Colon (tissue), 2 donors: ENCODE results near the gene MCU.
"Not testable (repeated sequence)": the region's sequence is repeated elsewhere in the genome, so short reads cannot be mapped to it uniquely, and the experiment has no call there.

Source experiments
- FAIRE-seq: peaks from 2 replicates; lab custom pipeline; 2012; peaks lifted over from hg19 to GRCh38; lab: Jason Lieb, UNC
- donor health status: control.
- donor health status: control.

The MCU gene

DNA sequence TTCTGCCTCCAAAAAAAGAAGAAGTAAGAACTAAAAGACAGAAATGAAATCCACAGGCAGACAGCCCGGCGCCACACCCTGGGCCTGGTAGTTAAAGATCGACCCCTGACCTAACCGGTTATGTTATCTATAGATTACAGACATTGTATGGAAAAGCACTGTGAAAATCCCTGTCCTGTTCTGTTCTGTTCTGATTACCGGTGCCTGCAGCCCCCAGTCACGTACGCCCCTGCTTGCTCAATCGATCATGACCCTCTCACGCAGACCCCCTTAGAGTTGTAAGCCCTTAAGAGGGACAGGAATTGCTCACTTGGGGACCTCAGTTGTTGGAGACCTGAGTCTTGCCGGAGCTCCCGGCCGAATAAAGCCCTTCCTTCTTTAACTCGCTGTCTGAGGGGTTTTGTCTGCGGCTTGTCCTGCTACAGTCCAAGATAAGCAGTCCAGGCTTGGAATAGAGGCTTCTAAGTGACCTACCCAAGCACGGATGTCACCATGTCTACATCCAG is 212.1 kb downstream of the MCU start:
- not testable (repeated sequence) for FAIRE-seq

DNA sequence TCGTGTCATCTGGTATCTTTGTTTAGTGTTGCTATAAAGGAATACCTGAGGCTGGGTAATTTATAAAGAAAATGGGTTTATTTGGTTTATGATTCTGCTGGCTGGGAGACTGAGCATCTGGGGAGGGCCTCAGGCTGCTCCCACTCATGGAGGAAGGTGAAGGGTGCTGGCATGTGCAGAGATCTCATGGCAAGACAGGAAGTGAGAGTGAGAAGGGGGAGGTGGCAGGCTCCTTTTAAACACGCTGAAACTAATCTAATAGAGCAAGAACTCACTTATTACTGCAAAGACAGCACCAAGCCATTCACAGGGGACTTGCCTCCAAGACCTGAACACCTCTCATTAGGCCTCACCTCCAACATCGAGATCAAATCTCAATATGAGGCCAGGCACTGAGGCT is 212.9 kb downstream of the MCU start:
- no peak for FAIRE-seq

DNA sequence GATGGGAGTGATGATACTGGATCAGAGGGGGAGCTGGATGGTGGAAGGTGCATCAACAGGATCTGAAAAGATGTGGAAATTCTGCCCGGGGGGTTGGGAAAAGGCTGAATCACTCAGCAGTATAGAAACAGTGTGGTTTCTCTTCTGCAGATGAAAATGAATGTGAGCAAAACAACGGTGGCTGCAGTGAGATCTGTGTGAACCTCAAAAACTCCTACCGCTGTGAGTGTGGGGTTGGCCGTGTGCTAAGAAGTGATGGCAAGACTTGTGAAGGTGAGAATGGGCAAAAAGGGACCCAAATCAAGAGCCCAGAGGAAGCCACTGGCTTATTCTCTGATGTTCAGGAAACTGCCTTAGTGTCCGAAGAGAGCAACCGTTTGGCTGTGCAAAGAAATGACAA is 214.5 kb downstream of the MCU start:
- FAIRE-seq = no peak

DNA sequence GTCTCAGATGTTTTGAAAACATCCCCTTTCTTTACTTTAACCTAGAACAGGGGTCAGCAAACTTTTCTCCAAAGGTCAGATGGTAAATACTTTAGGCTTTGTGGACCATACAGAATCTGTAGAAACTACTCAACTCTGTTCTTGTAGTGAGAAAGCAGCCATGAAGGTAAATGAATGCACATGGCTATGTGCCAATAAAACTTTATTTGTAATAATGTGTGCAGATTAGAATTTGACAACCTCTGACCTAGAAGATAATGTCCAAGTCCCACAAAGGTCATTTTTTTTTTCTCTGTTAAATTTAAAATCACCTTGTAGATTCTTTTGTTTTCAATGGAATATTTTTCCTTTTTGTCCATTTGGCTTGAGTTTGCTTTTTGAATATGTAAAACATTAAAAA is 218.8 kb downstream of the MCU start:
- no peak for FAIRE-seq

DNA sequence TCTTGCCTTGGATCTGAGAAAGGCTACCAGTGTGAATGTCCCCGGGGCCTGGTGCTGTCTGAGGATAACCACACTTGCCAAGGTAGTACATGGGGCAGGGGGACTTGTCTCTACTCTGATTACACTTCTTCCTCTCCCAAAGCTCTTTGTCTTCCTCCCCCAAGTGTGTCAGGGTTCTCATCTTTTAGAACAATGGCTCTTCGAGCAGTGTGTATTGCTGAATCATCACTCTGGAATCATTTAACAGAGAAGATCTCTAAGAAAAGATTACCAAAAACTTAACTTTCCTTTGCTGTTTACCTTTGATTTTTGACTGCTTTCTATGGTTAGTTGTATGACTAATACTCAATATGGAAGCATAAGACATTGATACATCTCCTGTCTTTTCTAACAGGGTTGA is 219.8 kb downstream of the MCU start:
- FAIRE-seq = no peak

DNA sequence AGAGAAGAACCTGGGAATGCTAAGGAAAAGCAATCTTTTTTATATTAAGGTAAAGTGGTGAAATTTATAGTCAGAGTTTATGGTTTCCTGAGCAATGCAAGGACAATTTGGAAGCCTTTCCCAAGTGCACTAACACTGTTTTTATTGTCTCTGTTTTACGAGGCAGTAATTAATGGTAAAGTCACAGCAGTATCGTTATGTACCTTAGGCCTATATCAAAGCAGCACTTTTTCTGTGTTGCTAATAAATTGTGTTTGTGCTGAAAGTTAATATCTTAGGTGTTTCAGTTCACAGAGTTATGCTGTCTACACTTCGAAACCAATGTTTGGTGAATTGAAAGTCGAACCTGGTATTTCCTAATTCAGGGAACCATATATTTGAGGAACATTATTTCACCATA is 220.8 kb downstream of the MCU start:
- no peak for FAIRE-seq

DNA sequence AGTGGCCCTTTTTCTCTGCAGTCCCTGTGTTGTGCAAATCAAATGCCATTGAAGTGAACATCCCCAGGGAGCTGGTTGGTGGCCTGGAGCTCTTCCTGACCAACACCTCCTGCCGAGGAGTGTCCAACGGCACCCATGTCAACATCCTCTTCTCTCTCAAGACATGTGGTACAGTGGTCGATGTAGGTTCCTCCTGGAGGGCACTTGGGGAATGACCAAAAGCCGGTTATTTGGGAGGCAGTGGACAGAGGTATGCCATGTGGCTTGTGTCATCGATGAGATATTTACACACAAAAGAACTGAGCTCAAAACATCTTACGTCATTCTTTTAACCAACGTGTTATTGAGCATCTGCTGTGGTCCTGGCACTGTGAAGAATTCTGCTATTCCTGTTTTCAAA is 221.3 kb downstream of the MCU start:
- no peak for FAIRE-seq

DNA sequence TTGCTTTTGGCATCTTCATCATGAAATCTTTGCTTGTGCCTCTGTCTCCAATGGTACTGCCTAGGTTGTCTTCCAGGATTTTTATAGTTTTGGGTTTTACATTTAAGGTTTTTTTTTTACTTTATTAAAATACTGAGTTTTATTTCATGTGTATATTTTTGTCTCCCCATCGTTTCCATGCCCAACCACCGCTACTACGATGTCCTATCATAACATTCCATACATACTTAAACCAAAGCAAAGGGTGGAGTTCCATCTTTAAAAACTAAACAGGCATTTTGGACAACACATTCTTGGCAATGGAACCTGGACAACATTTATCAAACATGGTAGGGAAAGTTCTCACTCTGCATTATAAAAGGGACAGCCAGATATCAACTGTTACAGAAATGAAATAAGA is 225.3 kb downstream of the MCU start:
- not testable (repeated sequence) for FAIRE-seq

DNA sequence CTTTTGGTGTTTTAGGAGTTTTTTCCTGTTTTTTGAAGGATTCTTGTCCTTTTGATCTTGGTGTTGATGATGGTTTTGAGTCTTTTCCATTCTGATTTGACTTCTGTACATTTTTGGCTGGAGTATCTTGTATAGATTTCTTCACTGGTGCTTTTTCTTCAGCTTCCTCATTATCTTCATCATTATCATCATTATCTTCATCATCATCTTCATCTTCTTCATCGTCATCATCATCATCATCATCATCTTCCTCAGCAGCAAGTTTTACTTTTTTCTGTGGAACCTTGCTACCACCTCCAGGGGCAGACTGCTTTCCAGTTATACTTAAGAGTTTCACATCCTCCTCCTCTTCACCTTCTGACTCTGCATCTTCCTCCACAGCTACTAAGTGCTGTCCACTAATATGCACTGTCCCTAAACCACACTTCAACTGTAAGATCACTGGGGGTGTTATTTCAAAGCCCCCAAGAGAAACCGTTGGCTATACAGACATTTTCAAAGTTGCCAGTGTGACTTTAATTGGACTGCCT is 225.9 kb downstream of the MCU start:
- FAIRE-seq = not testable (repeated sequence)

DNA sequence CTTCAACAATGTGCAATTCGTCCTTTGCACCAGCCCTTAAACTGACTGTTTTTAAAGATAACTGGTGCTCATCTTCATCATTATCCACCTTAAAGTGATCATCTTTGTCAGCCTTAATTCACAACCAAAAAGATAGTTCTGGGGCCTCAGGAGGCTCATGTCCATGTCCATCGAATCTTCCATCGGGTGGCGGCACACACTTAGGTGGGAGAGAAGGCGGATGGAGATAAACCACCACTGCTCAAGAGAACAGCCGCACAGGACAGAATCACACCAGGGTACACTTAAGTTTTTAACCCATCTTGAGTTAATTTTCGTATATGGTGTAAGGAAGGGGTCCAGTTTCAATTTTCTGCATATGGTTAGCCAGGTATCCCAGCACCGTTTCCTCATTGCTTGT is 226.4 kb downstream of the MCU start:
- FAIRE-seq = no peak

DNA sequence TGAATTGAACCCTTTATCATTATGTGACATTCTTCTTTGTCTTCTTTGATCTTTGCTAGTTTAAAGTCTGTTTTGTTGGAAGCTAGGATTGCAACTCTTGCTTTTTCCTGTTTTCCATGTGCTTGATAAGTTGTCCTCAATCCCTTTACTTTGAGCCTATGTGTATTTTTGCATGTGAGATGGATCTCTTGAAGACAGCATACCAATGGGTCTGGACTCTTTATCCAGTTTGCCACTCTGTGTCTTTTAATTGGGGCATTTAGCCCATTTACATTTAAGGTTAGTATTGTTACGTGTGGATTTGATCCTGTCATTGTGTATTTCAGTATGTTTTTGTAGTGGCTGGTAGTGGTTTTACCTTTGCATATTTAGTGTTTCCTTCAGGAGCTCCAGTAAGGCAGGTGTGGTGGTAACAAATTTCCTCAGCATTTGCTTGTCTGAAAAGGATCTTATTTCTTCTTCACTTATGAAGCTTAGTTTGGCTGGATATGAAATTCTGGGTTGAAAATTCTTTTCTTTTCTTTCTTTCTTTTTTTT is 229.3 kb downstream of the MCU start:
- not testable (repeated sequence) for FAIRE-seq

DNA sequence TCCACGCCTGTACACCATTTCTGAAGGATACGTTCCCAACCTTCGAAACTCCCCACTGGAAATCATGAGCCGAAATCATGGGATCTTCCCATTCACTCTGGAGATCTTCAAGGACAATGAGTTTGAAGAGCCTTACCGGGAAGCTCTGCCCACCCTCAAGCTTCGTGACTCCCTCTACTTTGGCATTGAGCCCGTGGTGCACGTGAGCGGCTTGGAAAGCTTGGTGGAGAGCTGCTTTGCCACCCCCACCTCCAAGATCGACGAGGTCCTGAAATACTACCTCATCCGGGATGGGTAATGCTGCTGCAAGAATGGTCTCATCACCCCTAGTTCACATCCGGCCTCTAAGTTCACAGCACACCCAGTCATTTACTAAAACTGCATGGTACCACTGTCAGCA is 232.4 kb downstream of the MCU start:
- FAIRE-seq = no peak

DNA sequence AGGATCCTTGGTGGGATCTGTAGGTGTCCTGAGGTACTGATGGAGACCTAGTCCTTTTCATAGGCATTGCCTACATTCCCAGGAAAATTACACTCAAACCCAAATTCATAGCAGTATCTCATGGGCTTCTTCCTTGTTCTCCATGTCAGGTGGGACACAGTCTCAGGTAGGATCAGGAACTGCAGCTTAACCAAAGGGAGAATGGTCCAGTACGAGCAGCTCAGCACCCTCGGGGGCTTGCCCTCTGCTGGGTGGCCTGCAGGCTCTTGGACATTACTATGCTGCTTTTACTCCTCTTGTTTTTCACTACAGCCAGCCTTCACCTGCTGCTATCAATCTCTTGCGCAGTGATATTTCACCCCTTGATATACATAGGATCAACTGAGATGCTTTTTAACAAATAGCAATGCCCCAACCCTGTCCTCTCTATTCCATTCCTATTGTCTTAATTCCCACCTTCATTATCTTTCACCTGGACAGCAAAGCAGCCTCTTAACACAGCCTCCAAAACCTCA is 234.1 kb downstream of the MCU start:
- FAIRE-seq = no peak

DNA sequence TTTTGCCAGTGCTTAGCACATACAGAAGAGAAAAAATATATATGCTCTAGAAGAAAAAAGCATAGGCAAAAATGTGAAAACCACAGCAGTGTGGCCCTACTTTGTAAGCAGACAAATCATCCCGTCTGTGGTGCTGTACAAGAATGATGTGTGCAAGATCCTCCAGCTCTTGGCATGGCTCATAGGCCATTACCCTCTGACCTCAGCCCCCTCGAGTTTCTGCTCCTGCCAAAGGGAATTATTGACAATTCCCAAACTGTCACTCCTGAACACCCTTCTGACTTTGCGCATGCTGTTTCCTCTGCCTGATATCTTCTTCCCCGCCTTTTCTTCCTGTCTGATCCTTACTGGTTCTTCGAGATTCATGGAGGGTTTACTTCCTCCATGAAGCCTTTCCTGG is 235.5 kb downstream of the MCU start:
- no peak for FAIRE-seq

DNA sequence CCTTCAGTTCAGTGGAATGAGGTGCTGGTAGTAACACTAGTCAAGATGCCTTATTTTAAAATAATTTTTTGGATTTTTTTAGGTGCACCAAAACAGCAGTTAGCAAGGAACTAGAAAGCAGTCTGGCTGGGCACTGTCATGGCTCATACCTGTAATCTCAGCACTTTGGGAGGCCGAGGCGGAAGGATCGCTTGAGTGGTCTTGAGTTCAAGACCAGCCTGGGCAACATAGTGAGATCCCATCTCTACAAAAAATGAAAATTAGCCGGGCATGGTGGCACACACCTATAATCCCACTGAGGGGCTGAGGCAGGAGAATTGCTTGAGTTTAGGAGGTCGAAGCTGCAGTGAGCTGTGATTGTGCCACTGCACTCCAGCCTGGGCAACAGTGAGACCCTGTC is 236.9 kb downstream of the MCU start:
- FAIRE-seq = no peak

DNA sequence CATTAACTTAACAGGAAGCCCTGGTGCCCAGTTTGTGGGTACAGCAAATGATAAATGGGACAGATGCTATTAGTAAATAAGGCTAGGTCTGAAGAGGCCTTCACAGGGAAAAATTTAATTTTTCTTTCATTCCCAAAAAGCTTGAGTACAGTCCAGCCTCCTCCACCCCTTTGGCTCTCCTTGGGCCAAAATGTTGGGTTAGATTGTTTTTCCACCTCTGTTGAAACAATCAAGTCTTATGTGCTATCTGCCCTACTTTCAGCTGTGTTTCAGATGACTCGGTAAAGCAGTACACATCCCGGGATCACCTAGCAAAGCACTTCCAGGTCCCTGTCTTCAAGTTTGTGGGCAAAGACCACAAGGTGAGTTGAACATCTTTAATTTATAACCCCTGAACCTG is 238.3 kb downstream of the MCU start:
- FAIRE-seq = no peak

DNA sequence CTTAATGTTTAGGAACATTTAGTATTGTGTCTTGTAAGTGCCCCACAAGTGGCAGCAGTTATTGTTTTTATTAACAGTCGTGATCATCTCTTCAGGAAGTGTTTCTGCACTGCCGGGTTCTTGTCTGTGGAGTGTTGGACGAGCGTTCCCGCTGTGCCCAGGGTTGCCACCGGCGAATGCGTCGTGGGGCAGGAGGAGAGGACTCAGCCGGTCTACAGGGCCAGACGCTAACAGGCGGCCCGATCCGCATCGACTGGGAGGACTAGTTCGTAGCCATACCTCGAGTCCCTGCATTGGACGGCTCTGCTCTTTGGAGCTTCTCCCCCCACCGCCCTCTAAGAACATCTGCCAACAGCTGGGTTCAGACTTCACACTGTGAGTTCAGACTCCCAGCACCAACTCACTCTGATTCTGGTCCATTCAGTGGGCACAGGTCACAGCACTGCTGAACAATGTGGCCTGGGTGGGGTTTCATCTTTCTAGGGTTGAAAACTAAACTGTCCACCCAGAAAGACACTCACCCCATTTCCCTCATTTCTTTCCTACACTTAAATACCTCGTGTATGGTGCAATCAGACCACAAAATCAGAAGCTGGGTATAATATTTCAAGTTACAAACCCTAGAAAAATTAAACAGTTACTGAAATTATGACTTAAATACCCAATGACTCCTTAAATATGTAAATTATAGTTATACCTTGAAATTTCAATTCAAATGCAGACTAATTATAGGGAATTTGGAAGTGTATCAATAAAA is 240.5 kb downstream of the MCU start:
- no peak for FAIRE-seq

DNA sequence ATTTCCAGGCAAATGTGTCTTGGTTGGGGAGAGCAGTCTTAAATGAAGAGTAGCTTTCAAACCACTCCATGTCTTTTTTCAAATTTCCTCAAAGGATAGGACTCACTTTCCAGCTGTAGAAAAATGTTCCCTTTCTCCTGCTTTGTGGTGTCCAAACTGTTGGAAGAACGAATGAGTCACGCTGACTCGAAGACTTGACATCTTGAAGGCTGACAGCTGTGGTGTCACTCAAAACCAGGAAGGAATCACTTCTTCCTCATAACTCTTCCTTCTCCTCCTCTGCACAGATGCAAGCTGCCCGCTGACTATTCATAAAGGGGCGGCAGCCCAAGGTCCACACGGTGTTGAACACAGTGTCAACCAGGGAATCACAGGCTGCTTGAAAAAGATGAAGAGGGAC is 243.4 kb downstream of the MCU start:
- no peak for FAIRE-seq
